ENCODE results near the gene ANKRD16.

Gene ANKRD16

GRCh38 chr10:5835446-5836095, 54.1 kb downstream of the ANKRD16 start:
- Histone ChIP-seq H3K4me1 (ENCODE audit: control insufficient read depth in 2 of 2, insufficient read depth in 1 of 2, low read depth in 1 of 2, low read length in 2 of 2) (peaks cover 0 to 5% of the 10 kb centered on the region in 2 donors), H3K27ac (replicated peaks; ENCODE audit: low read length) (no peak overlapping the region), H2BK12ac (ENCODE audit: low read length) (no peak overlapping the region), H3K18ac (ENCODE audit: low read length) (no peak overlapping the region), H2BK120ac (ENCODE audit: low read depth, low read length) (no peak overlapping the region), H3K4ac (ENCODE audit: low read length) (no peak overlapping the region), H2BK5ac (ENCODE audit: low read length) (no peak overlapping the region), H3K14ac (ENCODE audit: low read length) (no peak overlapping the region), H3K9ac (ENCODE audit: low read depth, low read length, poor library complexity) (no peak overlapping the region), H2BK15ac (ENCODE audit: low read length) (no peak overlapping the region), H3K27me3 (ENCODE audit: control insufficient read depth in 3 of 3, insufficient read depth in 3 of 3, low read depth in 1 of 3, low read length in 3 of 3) (no peaks in the 10 kb centered on the region), H3K4me3 (ENCODE audit: low read length in 2 of 2) (no peak overlapping the region), H4K8ac (ENCODE audit: low read depth, low read length) (no peak overlapping the region), H3K4me2 (ENCODE audit: insufficient read depth, low read length, poor library complexity, severe bottlenecking) (no peak overlapping the region), H3K79me1 (ENCODE audit: low read depth, low read length) (peaks cover 2% of the 10 kb centered on the region), H3K9me3 (replicated peaks in 1 of 2; ENCODE audit: control insufficient read depth in 2 of 2, insufficient read depth in 1 of 2, low read depth in 1 of 2, low read length in 2 of 2) (no peaks in the 10 kb centered on the region), H3K23ac (ENCODE audit: low read depth, low read length, poor library complexity) (no peak overlapping the region), H4K91ac (ENCODE audit: low read depth, low read length, poor library complexity) (no peak overlapping the region), H3K36me3 (replicated peaks in 1 of 2; ENCODE audit: control insufficient read depth in 2 of 2, insufficient read depth in 2 of 2, low read length in 2 of 2) (peaks cover 0 to 2% of the 10 kb centered on the region in 2 donors), H2AK5ac (ENCODE audit: low read depth, low read length) (no peak overlapping the region), H2AFZ (ENCODE audit: low read length) (no peak overlapping the region)
- no CpG with 5 or more reads among the region's 15 CpGs for WGBS, 2 donors (ENCODE audit: extremely low coverage in 2 of 2, insufficient read length in 2 of 2, insufficient replicate concordance in 1 of 2)
- DNase-seq (ENCODE audit: low spot score): no peak

GRCh38 chr10:5833814-5834213, 55.9 kb downstream of the ANKRD16 start:
- Histone ChIP-seq H2BK5ac (ENCODE audit: low read length) (no peak overlapping the region), H2BK15ac (ENCODE audit: low read length) (no peak overlapping the region), H2BK120ac (ENCODE audit: low read depth, low read length) (no peak overlapping the region), H3K4ac (ENCODE audit: low read length) (no peak overlapping the region), H3K23ac (ENCODE audit: low read depth, low read length, poor library complexity) (no peak overlapping the region), H3K18ac (ENCODE audit: low read length) (no peak overlapping the region), H4K8ac (ENCODE audit: low read depth, low read length) (no peak overlapping the region), H3K14ac (ENCODE audit: low read length) (no peak overlapping the region), H3K27ac (replicated peaks; ENCODE audit: low read length) (no peak overlapping the region), H3K9ac (ENCODE audit: low read depth, low read length, poor library complexity) (no peak overlapping the region), H2BK12ac (ENCODE audit: low read length) (no peak overlapping the region), H2AFZ (ENCODE audit: low read length) (peak overlapping the region; percentile 59), H3K4me3 (ENCODE audit: low read length in 2 of 2) (no peak overlapping the region), H3K4me2 (ENCODE audit: insufficient read depth, low read length, poor library complexity, severe bottlenecking) (no peak overlapping the region), H3K79me1 (ENCODE audit: low read depth, low read length) (no peaks in the 10 kb centered on the region), H2AK5ac (ENCODE audit: low read depth, low read length) (no peak overlapping the region), H3K36me3 (replicated peaks in 1 of 2; ENCODE audit: control insufficient read depth in 2 of 2, insufficient read depth in 2 of 2, low read length in 2 of 2) (no peaks in the 10 kb centered on the region), H4K91ac (ENCODE audit: low read depth, low read length, poor library complexity) (no peak overlapping the region), H3K27me3 (ENCODE audit: control insufficient read depth in 3 of 3, insufficient read depth in 3 of 3, low read depth in 1 of 3, low read length in 3 of 3) (no peaks in the 10 kb centered on the region), H3K9me3 (replicated peaks in 1 of 2; ENCODE audit: control insufficient read depth in 2 of 2, insufficient read depth in 1 of 2, low read depth in 1 of 2, low read length in 2 of 2) (no peaks in the 10 kb centered on the region), H3K4me1 (ENCODE audit: control insufficient read depth in 2 of 2, insufficient read depth in 1 of 2, low read depth in 1 of 2, low read length in 2 of 2) (peaks cover 0 to 1% of the 10 kb centered on the region in 2 donors)
- no CpG with 5 or more reads among the region's 6 CpGs for WGBS, 2 donors (ENCODE audit: extremely low coverage in 2 of 2, insufficient read length in 2 of 2, insufficient replicate concordance in 1 of 2)
- DNase-seq (ENCODE audit: low spot score): no peak

GRCh38 chr10:5832946-5833345, 56.7 kb downstream of the ANKRD16 start:
- no peaks in the 10 kb centered on the region for H3K79me1 ChIP-seq (ENCODE audit: low read depth, low read length)

GRCh38 chr10:5831446-5831782, 58.3 kb downstream of the ANKRD16 start:
- H3K18ac ChIP-seq (ENCODE audit: low read length): peak overlapping the region; percentile 17
- H3K27me3 ChIP-seq (ENCODE audit: control insufficient read depth in 3 of 3, insufficient read depth in 3 of 3, low read depth in 1 of 3, low read length in 3 of 3): no peaks in the 10 kb centered on the region
- H2AK5ac ChIP-seq (ENCODE audit: low read depth, low read length): peak overlapping the region; percentile 46
- H3K79me1 ChIP-seq (ENCODE audit: low read depth, low read length): no peaks in the 10 kb centered on the region
- H3K4me3 ChIP-seq (ENCODE audit: low read length in 2 of 2): no peak overlapping the region
- H3K23ac ChIP-seq (ENCODE audit: low read depth, low read length, poor library complexity): no peak overlapping the region
- H2BK15ac ChIP-seq (ENCODE audit: low read length): no peak overlapping the region
- H4K91ac ChIP-seq (ENCODE audit: low read depth, low read length, poor library complexity): peak overlapping the region; percentile 43
- DNase-seq (ENCODE audit: low spot score): no peak
- H3K27ac ChIP-seq (replicated peaks; ENCODE audit: low read length): no peak overlapping the region
- peak overlapping the region; percentile 21 for H2AFZ ChIP-seq (ENCODE audit: low read length)
- H3K4me2 ChIP-seq (ENCODE audit: insufficient read depth, low read length, poor library complexity, severe bottlenecking): no peak overlapping the region
- no peak overlapping the region for H3K14ac ChIP-seq (ENCODE audit: low read length)
- H2BK120ac ChIP-seq (ENCODE audit: low read depth, low read length): no peak overlapping the region
- no peaks in the 10 kb centered on the region for H3K36me3 ChIP-seq (replicated peaks in 1 of 2; ENCODE audit: control insufficient read depth in 2 of 2, insufficient read depth in 2 of 2, low read length in 2 of 2)
- no peak overlapping the region for H2BK12ac ChIP-seq (ENCODE audit: low read length)
- no peaks in the 10 kb centered on the region for H3K9me3 ChIP-seq (replicated peaks in 1 of 2; ENCODE audit: control insufficient read depth in 2 of 2, insufficient read depth in 1 of 2, low read depth in 1 of 2, low read length in 2 of 2)
- peak overlapping the region; percentile 75 for H2BK5ac ChIP-seq (ENCODE audit: low read length)
- H3K4ac ChIP-seq (ENCODE audit: low read length): no peak overlapping the region
- H3K9ac ChIP-seq (ENCODE audit: low read depth, low read length, poor library complexity): peak overlapping the region; percentile 81
- peaks cover 0 to 1% of the 10 kb centered on the region in 2 donors for H3K4me1 ChIP-seq (ENCODE audit: control insufficient read depth in 2 of 2, insufficient read depth in 1 of 2, low read depth in 1 of 2, low read length in 2 of 2)
- WGBS, 2 donors (ENCODE audit: extremely low coverage in 2 of 2, insufficient read length in 2 of 2, insufficient replicate concordance in 1 of 2): no CpG with 5 or more reads among the region's 8 CpGs
- no peak overlapping the region for H4K8ac ChIP-seq (ENCODE audit: low read depth, low read length)

More at GRCh38 chr10:5832946-5833345, 56.7 kb downstream of the ANKRD16 start:
- peak overlapping the region; percentile 75 for H2AK5ac ChIP-seq (ENCODE audit: low read depth, low read length)
- DNase-seq (ENCODE audit: low spot score): no peak
- no peak overlapping the region for H3K4me3 ChIP-seq (ENCODE audit: low read length in 2 of 2)
- peak overlapping the region; percentile 60 for H3K9ac ChIP-seq (ENCODE audit: low read depth, low read length, poor library complexity)
- H3K14ac ChIP-seq (ENCODE audit: low read length): peak overlapping the region; percentile 82
- H3K9me3 ChIP-seq (replicated peaks in 1 of 2; ENCODE audit: control insufficient read depth in 2 of 2, insufficient read depth in 1 of 2, low read depth in 1 of 2, low read length in 2 of 2): no peaks in the 10 kb centered on the region
- H2BK120ac ChIP-seq (ENCODE audit: low read depth, low read length): no peak overlapping the region
- WGBS, 2 donors (ENCODE audit: extremely low coverage in 2 of 2, insufficient read length in 2 of 2, insufficient replicate concordance in 1 of 2): no CpG with 5 or more reads among the region's 13 CpGs
- no peaks in the 10 kb centered on the region for H3K36me3 ChIP-seq (replicated peaks in 1 of 2; ENCODE audit: control insufficient read depth in 2 of 2, insufficient read depth in 2 of 2, low read length in 2 of 2)
- H3K4ac ChIP-seq (ENCODE audit: low read length): no peak overlapping the region
- H4K8ac ChIP-seq (ENCODE audit: low read depth, low read length): peak overlapping the region; percentile 96
- H3K4me2 ChIP-seq (ENCODE audit: insufficient read depth, low read length, poor library complexity, severe bottlenecking): no peak overlapping the region
- H4K91ac ChIP-seq (ENCODE audit: low read depth, low read length, poor library complexity): no peak overlapping the region
- H2BK12ac ChIP-seq (ENCODE audit: low read length): no peak overlapping the region
- peaks cover 0 to 1% of the 10 kb centered on the region in 2 donors for H3K4me1 ChIP-seq (ENCODE audit: control insufficient read depth in 2 of 2, insufficient read depth in 1 of 2, low read depth in 1 of 2, low read length in 2 of 2)
- H2BK15ac ChIP-seq (ENCODE audit: low read length): no peak overlapping the region
- peak overlapping the region; percentile 93 for H3K23ac ChIP-seq (ENCODE audit: low read depth, low read length, poor library complexity)
- no peaks in the 10 kb centered on the region for H3K27me3 ChIP-seq (ENCODE audit: control insufficient read depth in 3 of 3, insufficient read depth in 3 of 3, low read depth in 1 of 3, low read length in 3 of 3)
- peak overlapping the region; percentile 24 for H2BK5ac ChIP-seq (ENCODE audit: low read length)
- H3K18ac ChIP-seq (ENCODE audit: low read length): peak overlapping the region; percentile 89
- no peak overlapping the region for H3K27ac ChIP-seq (replicated peaks; ENCODE audit: low read length)
- no peak overlapping the region for H2AFZ ChIP-seq (ENCODE audit: low read length)
